ENCODE data around the gene HS6ST3. TPM values are rescaled to one million over a fixed set of nuclear protein-coding genes. Genes with fewer than 3 reads are reported as not detected.
"Not testable (repeated sequence)": the region's sequence is repeated elsewhere in the genome, so short reads cannot be mapped to it uniquely, and the experiment has no call there.

The HS6ST3 gene
- total and polyA plus RNA-seq, 2 donors (not counting 1 experiment from before 2014, with no cell fraction given): not detected

GRCh38 chr13:96050955-96051354 is 39.0 kb upstream of the HS6ST3 start:
- not testable (repeated sequence) for H3K27me3 ChIP-seq (ENCODE audit: control insufficient read depth, insufficient read depth, low read length); H3K9ac ChIP-seq (ENCODE audit: insufficient read depth, low read length); H3K4me2 ChIP-seq (ENCODE audit: extremely low read depth, insufficient read depth, low read length); DNase-seq (ENCODE audit: low read depth in 2 of 2); H3K4me1 ChIP-seq (ENCODE audit: control insufficient read depth, extremely low read depth, insufficient read depth, low read length); H3K9me3 ChIP-seq (ENCODE audit: control insufficient read depth, insufficient read depth, low read depth, low read length); H2AFZ ChIP-seq (ENCODE audit: low read length); H3K36me3 ChIP-seq (ENCODE audit: control insufficient read depth, insufficient read depth, low read length); H3K27ac ChIP-seq (ENCODE audit: insufficient read depth, low read length); H3K4me3 ChIP-seq (replicated peaks in 1 of 4; ENCODE audit: control extremely low read depth in 1 of 4, insufficient read depth in 1 of 4, low read depth in 3 of 4, low read length in 4 of 4); H4K20me1 ChIP-seq (ENCODE audit: control insufficient read depth, extremely low read depth, insufficient read depth, low read length)
- peaks cover 33% of the 10 kb centered on the region for H3K79me2 ChIP-seq (ENCODE audit: control insufficient read depth, insufficient read depth, low read length)

- not testable (repeated sequence) for H3K9ac ChIP-seq (ENCODE audit: insufficient read depth, low read length); H3K4me2 ChIP-seq (ENCODE audit: extremely low read depth, insufficient read depth, low read length); H2AFZ ChIP-seq (ENCODE audit: low read length); H3K36me3 ChIP-seq (ENCODE audit: control insufficient read depth, insufficient read depth, low read length); H3K9me3 ChIP-seq (ENCODE audit: control insufficient read depth, insufficient read depth, low read depth, low read length); H3K27ac ChIP-seq (ENCODE audit: insufficient read depth, low read length); H3K27me3 ChIP-seq (ENCODE audit: control insufficient read depth, insufficient read depth, low read length); H3K4me3 ChIP-seq (replicated peaks in 1 of 4; ENCODE audit: control extremely low read depth in 1 of 4, insufficient read depth in 1 of 4, low read depth in 3 of 4, low read length in 4 of 4); H3K4me1 ChIP-seq (ENCODE audit: control insufficient read depth, extremely low read depth, insufficient read depth, low read length); DNase-seq (ENCODE audit: low read depth in 2 of 2); H4K20me1 ChIP-seq (ENCODE audit: control insufficient read depth, extremely low read depth, insufficient read depth, low read length)
- H3K79me2 ChIP-seq (ENCODE audit: control insufficient read depth, insufficient read depth, low read length): peaks cover 28% of the 10 kb centered on the region
These were observed 38.4 kb upstream of the HS6ST3 start for GRCh38 chr13:96051491-96051890.

DNA sequence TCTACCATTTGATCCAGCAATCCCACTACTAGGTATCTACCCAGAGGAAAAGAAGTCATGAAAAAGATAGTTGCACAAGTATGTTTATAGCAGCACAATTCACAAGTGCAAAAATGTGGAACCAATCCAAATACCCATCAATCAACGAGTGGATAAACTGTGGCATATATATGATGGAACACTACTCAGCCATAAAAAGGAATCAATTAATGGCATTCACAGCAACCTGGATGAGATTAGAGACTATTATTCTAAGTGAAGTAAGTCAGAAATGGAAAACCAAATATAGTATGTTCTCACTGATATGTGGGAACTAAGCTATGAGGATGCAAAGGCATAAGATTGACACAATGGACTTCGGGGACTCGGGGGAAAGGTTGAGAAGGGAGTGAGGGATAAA is 38.0 kb upstream of the HS6ST3 start:
- DNase-seq (ENCODE audit: low read depth in 2 of 2); H3K4me1 ChIP-seq (ENCODE audit: control insufficient read depth, extremely low read depth, insufficient read depth, low read length); H3K27ac ChIP-seq (ENCODE audit: insufficient read depth, low read length); H4K20me1 ChIP-seq (ENCODE audit: control insufficient read depth, extremely low read depth, insufficient read depth, low read length); H3K9ac ChIP-seq (ENCODE audit: insufficient read depth, low read length); H3K9me3 ChIP-seq (ENCODE audit: control insufficient read depth, insufficient read depth, low read depth, low read length); H2AFZ ChIP-seq (ENCODE audit: low read length); H3K27me3 ChIP-seq (ENCODE audit: control insufficient read depth, insufficient read depth, low read length); H3K36me3 ChIP-seq (ENCODE audit: control insufficient read depth, insufficient read depth, low read length): not testable (repeated sequence)
- Histone ChIP-seq H3K4me3 (replicated peaks in 1 of 4; ENCODE audit: control extremely low read depth in 1 of 4, insufficient read depth in 1 of 4, low read depth in 3 of 4, low read length in 4 of 4) (peak overlapping the region in 2 of 4 experiments; percentile 89 to 98), H3K79me2 (ENCODE audit: control insufficient read depth, insufficient read depth, low read length) (peaks cover 23% of the 10 kb centered on the region), H3K4me2 (ENCODE audit: extremely low read depth, insufficient read depth, low read length) (peak overlapping the region; percentile 4)

DNA sequence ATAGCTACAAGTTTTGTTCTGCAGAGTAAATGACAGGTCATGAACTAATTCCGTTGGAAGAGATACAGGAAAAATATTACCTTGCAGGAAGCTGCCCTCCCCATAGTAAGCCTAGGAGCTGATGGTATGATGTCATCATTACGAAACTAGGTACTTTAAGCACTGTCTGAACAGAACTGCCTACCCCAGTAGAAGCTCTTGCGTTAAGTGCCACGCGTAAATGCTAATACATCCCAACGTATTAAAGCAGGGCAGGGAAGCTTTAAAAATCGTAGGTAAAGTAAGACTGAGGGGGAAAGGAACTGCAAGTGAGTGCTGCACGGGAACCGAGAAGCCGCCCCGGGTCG is 37.3 kb upstream of the HS6ST3 start:
- Histone ChIP-seq H4K20me1 (ENCODE audit: control insufficient read depth, extremely low read depth, insufficient read depth, low read length) (no peaks in the 10 kb centered on the region), H3K4me3 (replicated peaks in 1 of 4; ENCODE audit: control extremely low read depth in 1 of 4, insufficient read depth in 1 of 4, low read depth in 3 of 4, low read length in 4 of 4) (peak overlapping the region; percentile 89 to 99 (median 98)), H3K27me3 (ENCODE audit: control insufficient read depth, insufficient read depth, low read length) (no peaks in the 10 kb centered on the region), H3K27ac (ENCODE audit: insufficient read depth, low read length) (peak overlapping the region; percentile 99), H3K4me1 (ENCODE audit: control insufficient read depth, extremely low read depth, insufficient read depth, low read length) (no peaks in the 10 kb centered on the region), H3K79me2 (ENCODE audit: control insufficient read depth, insufficient read depth, low read length) (peaks cover 22% of the 10 kb centered on the region), H3K9ac (ENCODE audit: insufficient read depth, low read length) (peak overlapping the region; percentile 98), H3K4me2 (ENCODE audit: extremely low read depth, insufficient read depth, low read length) (peak overlapping the region; percentile 78), H3K36me3 (ENCODE audit: control insufficient read depth, insufficient read depth, low read length) (no peaks in the 10 kb centered on the region), H2AFZ (ENCODE audit: low read length) (peak overlapping the region; percentile 99), H3K9me3 (ENCODE audit: control insufficient read depth, insufficient read depth, low read depth, low read length) (no peaks in the 10 kb centered on the region)
- TF ChIP-seq EZH2 (IDR thresholded peaks at IDR 0.05; ENCODE audit: low read length, missing control alignments): no peak
- no peak for TF ChIP-seq CTCF (conservative IDR thresholded peaks at IDR 0.05 in 1 of 2, IDR thresholded peaks at IDR 0.05 in 1 of 2; ENCODE audit: low read depth in 1 of 2, low read length in 2 of 2)
- DNase-seq (ENCODE audit: low read depth in 2 of 2): peak; percentile 75 to 79
